ENCODE measurements around the gene APOLD1.
"Not testable (repeated sequence)": the region's sequence is repeated elsewhere in the genome, so short reads cannot be mapped to it uniquely, and the experiment has no call there.

APOLD1 gene

DNA sequence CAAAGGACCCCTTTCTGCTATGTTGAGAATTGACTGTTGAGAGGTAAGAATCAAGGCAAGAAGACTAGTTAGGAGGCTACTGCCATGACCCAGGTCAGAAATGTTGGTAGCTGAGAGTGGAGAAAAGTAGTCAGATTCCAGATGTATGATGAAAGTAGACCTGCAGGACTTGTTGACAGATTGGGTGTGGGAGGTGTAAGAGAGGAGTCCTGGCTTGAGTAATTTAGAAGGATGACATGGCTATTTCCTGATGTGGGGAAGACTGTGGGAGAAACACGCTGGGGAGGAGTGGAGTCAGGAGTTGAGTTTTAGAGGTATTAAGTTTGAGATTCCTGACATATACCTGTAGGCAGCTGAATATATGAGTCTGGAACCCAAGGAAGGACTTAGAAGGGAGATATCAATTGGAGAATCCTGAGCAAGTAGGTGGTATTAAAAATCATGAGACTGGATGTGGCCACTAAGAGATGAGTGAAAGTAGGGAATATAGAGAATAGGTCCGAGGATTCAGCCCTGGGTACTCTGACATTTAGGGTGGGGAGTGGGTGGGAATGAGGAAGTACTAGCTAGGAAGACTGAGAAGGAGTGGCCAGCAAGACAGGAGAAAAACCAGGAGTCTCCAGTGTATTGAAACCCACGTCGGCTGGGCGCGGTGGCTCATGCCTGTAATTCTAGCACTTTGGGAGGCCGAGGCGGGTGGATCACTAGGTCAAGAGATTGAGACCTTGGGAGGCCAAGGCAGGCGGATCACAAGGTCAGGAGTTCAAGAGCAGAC, 15.1 kb downstream of the APOLD1 start:
- H3K9me3 ChIP-seq (ENCODE audit: insufficient read depth, low read depth, low read length): no peaks in the 10 kb centered on the region
- H3K4me1 ChIP-seq (ENCODE audit: insufficient read depth, low read length): peaks cover 5% of the 10 kb centered on the region; the same call in 1 of the 2 replicates
- H3K9ac ChIP-seq (ENCODE audit: low read depth, low read length): no peak overlapping the region
- H3K4me3 ChIP-seq (ENCODE audit: low read length): no peak overlapping the region
- H3K27ac ChIP-seq (ENCODE audit: low read length): no peak overlapping the region
- no peaks in the 10 kb centered on the region for H3K27me3 ChIP-seq (ENCODE audit: insufficient read depth, low read length)
- H3K36me3 ChIP-seq (ENCODE audit: insufficient read depth, low read depth, low read length): no peaks in the 10 kb centered on the region

DNA sequence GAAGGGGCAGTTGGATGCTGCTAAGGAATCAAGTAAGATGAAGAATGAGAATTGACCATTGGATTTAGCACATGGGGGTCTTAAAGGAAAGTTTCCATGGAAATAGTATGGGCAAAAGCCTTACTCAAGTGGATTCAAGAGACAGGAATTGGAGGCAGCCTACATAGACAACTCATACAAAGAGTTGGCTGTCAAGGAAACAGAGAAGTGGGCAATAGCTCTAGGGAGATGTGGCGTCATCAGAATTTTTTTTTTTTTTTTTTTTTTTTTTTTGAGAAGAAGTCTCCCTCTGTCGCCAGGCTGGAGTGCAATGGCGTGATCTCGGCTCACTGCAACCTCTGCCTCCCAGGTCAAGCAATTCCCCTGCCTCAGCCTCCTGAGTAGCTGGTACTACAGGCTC, 16.2 kb downstream of the APOLD1 start:
- H3K9ac ChIP-seq (ENCODE audit: low read depth, low read length); H3K27ac ChIP-seq (ENCODE audit: low read length); H3K27me3 ChIP-seq (ENCODE audit: insufficient read depth, low read length); H3K9me3 ChIP-seq (ENCODE audit: insufficient read depth, low read depth, low read length); H3K4me3 ChIP-seq (ENCODE audit: low read length); H3K36me3 ChIP-seq (ENCODE audit: insufficient read depth, low read depth, low read length); H3K4me1 ChIP-seq (ENCODE audit: insufficient read depth, low read length): not testable (repeated sequence)

GRCh38 chr12:12803186-12803585, 17.7 kb downstream of the APOLD1 start:
- H3K27me3 ChIP-seq (ENCODE audit: insufficient read depth, low read length): no peaks in the 10 kb centered on the region
- H3K36me3 ChIP-seq (ENCODE audit: insufficient read depth, low read depth, low read length): no peaks in the 10 kb centered on the region
- no peak overlapping the region for H3K9ac ChIP-seq (ENCODE audit: low read depth, low read length)
- H3K9me3 ChIP-seq (ENCODE audit: insufficient read depth, low read depth, low read length): no peaks in the 10 kb centered on the region
- H3K4me1 ChIP-seq (ENCODE audit: insufficient read depth, low read length): peaks cover 5% of the 10 kb centered on the region; the same call in 1 of the 2 replicates
- no peak overlapping the region for H3K27ac ChIP-seq (ENCODE audit: low read length)
- H3K4me3 ChIP-seq (ENCODE audit: low read length): no peak overlapping the region

DNA sequence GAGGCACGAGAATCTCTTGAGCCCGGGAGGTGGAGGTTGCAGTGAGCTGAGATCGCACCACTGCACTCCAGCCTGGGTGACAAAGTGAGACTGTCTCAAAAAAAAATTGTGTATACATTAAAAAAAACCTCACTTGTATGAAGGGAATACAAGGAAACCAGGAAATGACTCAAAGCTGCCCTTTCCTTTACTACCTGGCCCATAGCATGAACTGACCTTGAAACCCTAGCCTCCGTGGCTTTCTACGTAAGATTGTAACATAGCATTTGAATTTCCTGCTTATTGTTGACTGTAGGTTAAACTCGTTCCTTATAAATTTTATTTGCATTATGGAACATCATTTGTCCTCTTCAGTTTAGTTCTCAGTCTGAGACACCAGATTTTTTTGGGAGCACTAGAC, 18.6 kb downstream of the APOLD1 start:
- no peaks in the 10 kb centered on the region for H3K9me3 ChIP-seq (ENCODE audit: insufficient read depth, low read depth, low read length)
- peaks cover 5% of the 10 kb centered on the region; the same call in 1 of the 2 replicates for H3K4me1 ChIP-seq (ENCODE audit: insufficient read depth, low read length)
- H3K4me3 ChIP-seq (ENCODE audit: low read length): no peak overlapping the region
- H3K9ac ChIP-seq (ENCODE audit: low read depth, low read length): no peak overlapping the region
- H3K36me3 ChIP-seq (ENCODE audit: insufficient read depth, low read depth, low read length): no peaks in the 10 kb centered on the region
- no peak overlapping the region for H3K27ac ChIP-seq (ENCODE audit: low read length)
- H3K27me3 ChIP-seq (ENCODE audit: insufficient read depth, low read length): no peaks in the 10 kb centered on the region

GRCh38 chr12:12804432-12804886, 19.0 kb downstream of the APOLD1 start:
- no peak overlapping the region for H3K9ac ChIP-seq (ENCODE audit: low read depth, low read length)

GRCh38 chr12:12806784-12807516, 21.5 kb downstream of the APOLD1 start:
- Histone ChIP-seq H3K27me3 (ENCODE audit: insufficient read depth, low read length) (no peaks in the 10 kb centered on the region), H3K4me1 (ENCODE audit: insufficient read depth, low read length) (no peaks in the 10 kb centered on the region), H3K9me3 (ENCODE audit: insufficient read depth, low read depth, low read length) (no peaks in the 10 kb centered on the region), H3K9ac (ENCODE audit: low read depth, low read length) (no peak overlapping the region), H3K27ac (ENCODE audit: low read length) (no peak overlapping the region), H3K4me3 (ENCODE audit: low read length) (no peak overlapping the region), H3K36me3 (ENCODE audit: insufficient read depth, low read depth, low read length) (no peaks in the 10 kb centered on the region)

More at GRCh38 chr12:12804432-12804886, 19.0 kb downstream of the APOLD1 start:
- H3K9me3 ChIP-seq (ENCODE audit: insufficient read depth, low read depth, low read length): no peaks in the 10 kb centered on the region
- H3K27ac ChIP-seq (ENCODE audit: low read length): no peak overlapping the region
- no peak overlapping the region for H3K4me3 ChIP-seq (ENCODE audit: low read length)
- H3K36me3 ChIP-seq (ENCODE audit: insufficient read depth, low read depth, low read length): no peaks in the 10 kb centered on the region
- peaks cover 4% of the 10 kb centered on the region; the same call in 1 of the 2 replicates for H3K4me1 ChIP-seq (ENCODE audit: insufficient read depth, low read length)
- no peaks in the 10 kb centered on the region for H3K27me3 ChIP-seq (ENCODE audit: insufficient read depth, low read length)

- H3K27ac ChIP-seq (ENCODE audit: low read length); H3K27me3 ChIP-seq (ENCODE audit: insufficient read depth, low read length); H3K4me3 ChIP-seq (ENCODE audit: low read length); H3K4me1 ChIP-seq (ENCODE audit: insufficient read depth, low read length); H3K9me3 ChIP-seq (ENCODE audit: insufficient read depth, low read depth, low read length); H3K9ac ChIP-seq (ENCODE audit: low read depth, low read length); H3K36me3 ChIP-seq (ENCODE audit: insufficient read depth, low read depth, low read length): not testable (repeated sequence)
These were observed 22.1 kb downstream of the APOLD1 start for GRCh38 chr12:12807517-12807903.

DNA sequence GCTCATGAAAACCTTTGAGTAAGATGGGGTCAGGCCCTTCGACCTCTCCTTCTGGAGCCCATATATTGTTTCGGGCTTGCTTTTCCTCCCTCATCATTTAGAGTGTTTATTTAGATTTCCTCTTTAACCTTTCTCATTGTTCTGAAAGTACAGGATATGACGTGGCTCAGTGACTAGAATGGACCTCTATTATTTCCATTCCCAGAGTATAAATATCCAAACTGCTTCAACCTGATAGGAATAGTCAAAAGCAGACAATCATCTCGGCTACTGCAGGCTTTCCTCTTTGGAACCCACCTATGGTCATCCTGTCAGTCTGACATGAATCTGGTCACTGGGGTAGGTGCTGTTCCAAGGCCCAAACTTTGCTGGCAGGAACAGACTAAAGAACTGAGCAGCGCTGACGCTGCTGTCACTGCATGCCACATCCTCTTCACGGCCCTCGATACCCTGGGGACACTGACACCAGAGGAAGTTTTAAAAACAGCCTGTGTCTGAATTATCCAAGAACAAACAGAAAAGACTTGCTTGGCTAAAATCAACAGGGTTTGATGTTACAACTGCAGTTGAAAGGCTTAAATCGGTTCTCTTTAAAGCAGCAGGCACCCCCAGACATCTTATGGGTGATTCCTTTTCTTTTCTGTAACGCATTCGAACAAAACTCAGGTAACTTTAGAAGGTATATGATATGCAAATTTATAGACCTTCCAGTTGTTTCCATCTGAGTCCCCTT, 22.7 kb downstream of the APOLD1 start:
- H3K4me1 ChIP-seq (ENCODE audit: insufficient read depth, low read length): no peaks in the 10 kb centered on the region

GRCh38 chr12:12810553-12811021, 25.1 kb downstream of the APOLD1 start:
- Histone ChIP-seq H3K9ac (ENCODE audit: low read depth, low read length) (no peak overlapping the region), H3K9me3 (ENCODE audit: insufficient read depth, low read depth, low read length) (no peaks in the 10 kb centered on the region), H3K4me1 (ENCODE audit: insufficient read depth, low read length) (no peaks in the 10 kb centered on the region), H3K36me3 (ENCODE audit: insufficient read depth, low read depth, low read length) (peaks cover 9% of the 10 kb centered on the region), H3K27ac (ENCODE audit: low read length) (no peak overlapping the region), H3K4me3 (ENCODE audit: low read length) (no peak overlapping the region), H3K27me3 (ENCODE audit: insufficient read depth, low read length) (no peaks in the 10 kb centered on the region)

More for the DNA sequence above, 22.7 kb downstream of the APOLD1 start:
- H3K36me3 ChIP-seq (ENCODE audit: insufficient read depth, low read depth, low read length): no peaks in the 10 kb centered on the region
- H3K27me3 ChIP-seq (ENCODE audit: insufficient read depth, low read length): no peaks in the 10 kb centered on the region
- H3K4me3 ChIP-seq (ENCODE audit: low read length): no peak overlapping the region
- no peaks in the 10 kb centered on the region for H3K9me3 ChIP-seq (ENCODE audit: insufficient read depth, low read depth, low read length)
- H3K27ac ChIP-seq (ENCODE audit: low read length): no peak overlapping the region
- H3K9ac ChIP-seq (ENCODE audit: low read depth, low read length): no peak overlapping the region

DNA sequence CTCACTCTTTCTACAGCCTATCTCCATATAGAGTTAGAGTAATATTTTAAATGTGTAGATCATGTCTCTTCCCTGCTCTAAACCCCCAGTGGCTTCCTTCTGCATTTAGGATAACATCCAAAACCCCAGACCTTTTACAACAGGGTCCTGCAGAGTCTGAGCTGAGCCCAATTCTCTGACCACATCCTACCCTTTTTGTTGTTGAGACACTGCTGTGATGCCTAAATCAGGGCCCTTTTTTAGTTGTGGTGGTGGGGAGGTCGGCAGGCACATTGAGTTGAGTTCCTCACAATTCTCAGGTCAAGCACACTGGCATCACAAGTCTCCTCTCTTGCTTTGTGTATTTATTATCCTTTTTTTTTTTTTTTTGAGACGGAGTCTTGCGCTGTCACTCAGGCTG, 25.9 kb downstream of the APOLD1 start:
- H3K4me1 ChIP-seq (ENCODE audit: insufficient read depth, low read length): no peaks in the 10 kb centered on the region

GRCh38 chr12:12812174-12812573, 26.7 kb downstream of the APOLD1 start:
- Histone ChIP-seq H3K9ac (ENCODE audit: low read depth, low read length) (no peak overlapping the region), H3K27me3 (ENCODE audit: insufficient read depth, low read length) (no peaks in the 10 kb centered on the region), H3K36me3 (ENCODE audit: insufficient read depth, low read depth, low read length) (peaks cover 25% of the 10 kb centered on the region), H3K4me1 (ENCODE audit: insufficient read depth, low read length) (no peaks in the 10 kb centered on the region), H3K4me3 (ENCODE audit: low read length) (no peak overlapping the region), H3K27ac (ENCODE audit: low read length) (no peak overlapping the region), H3K9me3 (ENCODE audit: insufficient read depth, low read depth, low read length) (no peaks in the 10 kb centered on the region)

More for the DNA sequence above, 25.9 kb downstream of the APOLD1 start:
- no peaks in the 10 kb centered on the region for H3K27me3 ChIP-seq (ENCODE audit: insufficient read depth, low read length)
- no peaks in the 10 kb centered on the region for H3K9me3 ChIP-seq (ENCODE audit: insufficient read depth, low read depth, low read length)
- no peak overlapping the region for H3K9ac ChIP-seq (ENCODE audit: low read depth, low read length)
- peaks cover 17% of the 10 kb centered on the region for H3K36me3 ChIP-seq (ENCODE audit: insufficient read depth, low read depth, low read length)
- no peak overlapping the region for H3K4me3 ChIP-seq (ENCODE audit: low read length)
- H3K27ac ChIP-seq (ENCODE audit: low read length): no peak overlapping the region

All from iPS-20b (cell line).